ENCODE results near the gene PDCD2L. TPM values are rescaled to one million over a fixed set of nuclear protein-coding genes. Genes with fewer than 3 reads are reported as not detected.
A peak's percentile ranks its signal among the peaks of the same experiment; 100 is the strongest.

The PDCD2L gene
- total RNA-seq, 6 donors from 2014 or later, result 3.2 to 35.6 (median 9.5) TPM

DNA sequence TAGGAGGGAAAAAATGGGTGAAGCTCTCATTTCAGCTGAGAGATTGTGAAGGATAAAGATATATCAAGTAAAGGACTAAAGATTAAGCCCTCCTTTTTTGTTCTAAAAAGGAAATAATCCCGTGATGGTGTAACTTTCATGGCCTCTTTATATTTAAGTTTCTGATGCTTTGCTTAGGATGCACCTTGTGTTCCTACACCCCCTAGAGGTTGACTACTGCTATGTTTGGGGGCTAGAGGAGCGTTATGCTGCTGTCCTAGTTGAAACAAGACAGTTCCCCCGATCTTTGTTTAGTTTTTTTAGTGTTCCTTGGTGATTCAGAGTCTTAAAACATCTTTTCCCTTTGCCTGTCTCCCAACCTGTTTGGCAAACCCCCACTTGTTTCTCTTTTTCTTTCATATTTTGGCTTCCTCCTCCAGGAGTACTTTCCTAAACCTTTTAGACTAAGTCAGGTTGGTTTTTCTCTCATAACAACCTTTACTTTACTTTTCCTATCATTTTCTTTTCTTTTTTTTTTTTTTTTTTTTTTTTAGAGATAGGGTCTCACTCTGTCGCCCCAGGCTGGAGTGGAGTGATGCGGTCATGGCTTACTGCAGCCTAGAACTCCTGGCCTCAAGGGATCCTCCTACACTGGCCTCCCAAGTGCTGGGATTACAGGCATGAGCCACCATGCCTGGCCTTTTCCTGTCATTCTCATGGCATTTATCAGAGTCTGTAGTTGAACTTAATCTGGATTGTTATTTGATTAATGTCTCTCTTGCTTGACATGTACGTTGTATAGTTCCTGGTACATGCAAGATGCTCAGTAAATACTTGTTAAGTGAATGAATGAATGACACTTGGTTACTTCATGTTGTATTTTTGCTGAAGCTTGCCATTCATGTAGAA is 26.8 kb downstream of the PDCD2L start:
- H3K4me3 ChIP-seq, result peak overlapping the region in 1 of 4 donors; percentile 2
- H3K4me1 ChIP-seq, result peaks cover 20 to 37% (median 30%) of the 10 kb centered on the region in 4 donors
- 35 to 36% methylated on average over 6 of the region's 6 CpGs for WGBS, 2 donors
- H3K36me3 ChIP-seq, result peaks cover 8 to 32% (median 23%) of the 10 kb centered on the region in 4 donors
- H3K27me3 ChIP-seq, result no peaks in the 10 kb centered on the region
- DNase-seq (no peak), ATAC-seq (ENCODE audit: low FRiP score in 2 of 2) (no peak)
- H3K27ac ChIP-seq, result peak overlapping the region in 1 of 4 donors; percentile 46
- no peaks in the 10 kb centered on the region for H3K9me3 ChIP-seq
- TF ChIP-seq EP300 (IDR thresholded peaks at IDR 0.05) (no peak), POLR2A (IDR thresholded peaks at IDR 0.05) (no peak), POLR2AphosphoS5 (IDR thresholded peaks at IDR 0.05) (no peak)
- TF ChIP-seq, protein P1, sequence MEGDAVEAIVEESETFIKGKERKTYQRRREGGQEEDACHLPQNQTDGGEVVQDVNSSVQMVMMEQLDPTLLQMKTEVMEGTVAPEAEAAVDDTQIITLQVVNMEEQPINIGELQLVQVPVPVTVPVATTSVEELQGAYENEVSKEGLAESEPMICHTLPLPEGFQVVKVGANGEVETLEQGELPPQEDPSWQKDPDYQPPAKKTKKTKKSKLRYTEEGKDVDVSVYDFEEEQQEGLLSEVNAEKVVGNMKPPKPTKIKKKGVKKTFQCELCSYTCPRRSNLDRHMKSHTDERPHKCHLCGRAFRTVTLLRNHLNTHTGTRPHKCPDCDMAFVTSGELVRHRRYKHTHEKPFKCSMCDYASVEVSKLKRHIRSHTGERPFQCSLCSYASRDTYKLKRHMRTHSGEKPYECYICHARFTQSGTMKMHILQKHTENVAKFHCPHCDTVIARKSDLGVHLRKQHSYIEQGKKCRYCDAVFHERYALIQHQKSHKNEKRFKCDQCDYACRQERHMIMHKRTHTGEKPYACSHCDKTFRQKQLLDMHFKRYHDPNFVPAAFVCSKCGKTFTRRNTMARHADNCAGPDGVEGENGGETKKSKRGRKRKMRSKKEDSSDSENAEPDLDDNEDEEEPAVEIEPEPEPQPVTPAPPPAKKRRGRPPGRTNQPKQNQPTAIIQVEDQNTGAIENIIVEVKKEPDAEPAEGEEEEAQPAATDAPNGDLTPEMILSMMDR (IDR thresholded peaks at IDR 0.05), result peak in 5 of 6 experiments; percentile 37 to 51 (median 41)

DNA sequence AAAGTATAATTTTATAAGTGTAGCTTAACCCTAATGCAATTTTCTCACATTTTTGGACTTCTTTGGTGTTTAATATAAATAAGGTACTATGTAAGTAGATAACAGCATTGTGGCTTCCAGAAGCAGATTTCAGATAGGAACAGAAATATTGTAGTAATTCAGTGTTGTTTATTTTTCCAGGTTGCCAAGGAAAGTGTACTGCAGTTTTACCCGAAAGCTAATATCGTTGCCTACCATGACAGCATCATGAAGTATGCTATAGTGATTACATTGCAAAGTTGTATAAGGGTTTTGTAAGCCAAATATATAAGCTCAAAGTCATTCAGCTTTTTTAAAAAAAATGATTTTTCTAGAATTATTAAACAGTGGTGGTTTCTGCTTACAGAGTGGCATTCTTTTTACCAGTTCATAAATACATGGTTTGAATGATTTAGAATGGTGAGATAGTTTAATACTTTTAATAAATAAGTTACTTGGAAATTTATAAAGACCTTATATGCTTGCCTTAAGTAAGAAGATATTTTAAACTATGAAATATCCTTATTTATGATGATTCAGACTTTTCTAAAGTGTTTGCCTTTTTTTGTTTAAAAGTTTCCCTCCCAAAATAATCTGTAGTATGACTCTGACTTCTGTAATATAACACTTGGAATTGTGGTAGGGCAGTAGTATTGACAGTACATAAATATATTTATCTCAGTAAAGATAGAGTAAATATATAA is 27.6 kb downstream of the PDCD2L start:
- Histone ChIP-seq H3K9me3 (no peaks in the 10 kb centered on the region), H3K36me3 (peaks cover 11 to 41% (median 31%) of the 10 kb centered on the region in 4 donors), H3K27me3 (no peaks in the 10 kb centered on the region), H3K27ac (peak overlapping the region in 1 of 4 donors; percentile 45), H3K4me1 (peaks cover 20 to 37% (median 30%) of the 10 kb centered on the region in 4 donors), H3K4me3 (no peak overlapping the region)
- WGBS, 2 donors, result 69 to 85% methylated on average over 2 of the region's 2 CpGs
- TF ChIP-seq POLR2A (IDR thresholded peaks at IDR 0.05), result no peak
- TF ChIP-seq, protein P1 (IDR thresholded peaks at IDR 0.05), result no peak
- ATAC-seq (ENCODE audit: low FRiP score in 2 of 2) (no peak), DNase-seq (no peak)

DNA sequence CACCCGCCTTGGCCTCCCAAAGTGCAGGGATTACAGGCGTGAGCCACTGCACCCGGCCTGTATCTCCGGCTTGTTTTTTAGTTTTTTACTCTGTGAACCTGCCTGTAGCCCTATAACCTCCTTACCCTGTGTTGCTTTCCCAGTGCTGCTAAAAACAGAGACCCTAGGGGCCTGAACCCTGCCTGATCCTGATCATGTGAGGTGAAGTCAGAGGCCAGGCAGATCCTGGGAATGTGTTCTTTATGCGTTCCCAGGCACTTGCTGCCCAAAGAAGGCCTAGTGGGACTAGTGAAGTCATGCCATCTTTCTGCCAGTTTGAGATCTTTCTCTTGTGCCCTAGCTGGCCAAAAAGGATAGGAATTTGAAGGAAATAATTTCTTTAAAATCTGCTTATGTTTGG is 28.6 kb downstream of the PDCD2L start:
- no peaks in the 10 kb centered on the region for H3K27me3 ChIP-seq
- peak overlapping the region in 1 of 4 donors; percentile 45 for H3K27ac ChIP-seq
- H3K9me3 ChIP-seq, result no peaks in the 10 kb centered on the region
- H3K4me3 ChIP-seq, result no peak overlapping the region
- peaks cover 20 to 29% (median 25%) of the 10 kb centered on the region in 4 donors for H3K4me1 ChIP-seq
- 88 to 94% methylated on average over 5 of the region's 5 CpGs for whole genome bisulfite sequencing, 2 donors
- TF ChIP-seq EP300 (IDR thresholded peaks at IDR 0.05), result peak in 3 of 4 donors; percentile 12 to 75 (median 33)
- TF ChIP-seq, protein P1 (IDR thresholded peaks at IDR 0.05), result no peak
- TF ChIP-seq POLR2AphosphoS5 (IDR thresholded peaks at IDR 0.05), result peak in 1 of 2 donors; percentile 37
- TF ChIP-seq POLR2A (IDR thresholded peaks at IDR 0.05), result no peak
- ATAC-seq (ENCODE audit: low FRiP score in 2 of 2), result no peak
- H3K36me3 ChIP-seq, result peaks cover 11 to 50% (median 36%) of the 10 kb centered on the region in 4 donors
- DNase-seq, result no peak

DNA sequence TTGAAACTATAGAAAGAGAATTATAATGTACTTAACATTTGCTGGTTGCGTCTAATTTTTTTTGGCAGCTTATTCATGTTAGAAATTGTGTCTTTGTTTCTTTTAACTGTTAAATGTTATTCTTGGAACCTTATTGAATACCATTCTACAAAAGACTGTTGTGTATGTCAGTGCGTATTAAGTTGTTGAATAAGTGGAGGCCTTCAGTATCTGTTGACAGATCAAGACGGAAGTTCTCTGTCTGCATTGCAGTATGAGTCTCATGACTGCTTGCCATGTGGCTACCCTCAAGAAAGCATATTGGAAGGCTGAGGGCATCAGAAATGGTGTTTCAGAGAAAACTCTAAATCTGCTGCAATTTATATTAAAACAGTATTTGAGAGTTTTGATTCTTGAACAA is 32.5 kb downstream of the PDCD2L start:
- Histone ChIP-seq H3K36me3 (peaks cover 11 to 88% (median 59%) of the 10 kb centered on the region in 4 donors), H3K4me3 (no peak overlapping the region), H3K27ac (no peak overlapping the region), H3K4me1 (peaks cover 0 to 4% (median 0%) of the 10 kb centered on the region in 4 donors), H3K27me3 (no peaks in the 10 kb centered on the region), H3K9me3 (no peaks in the 10 kb centered on the region)
- ATAC-seq (ENCODE audit: low FRiP score in 2 of 2), result no peak
- TF ChIP-seq, protein P1 (IDR thresholded peaks at IDR 0.05), result no peak
- TF ChIP-seq EP300 (IDR thresholded peaks at IDR 0.05) (no peak), POLR2AphosphoS5 (IDR thresholded peaks at IDR 0.05) (no peak), POLR2A (IDR thresholded peaks at IDR 0.05) (no peak)
- 87 to 91% methylated on average over 3 of the region's 3 CpGs for WGBS, 2 donors
- DNase-seq, result no peak

All from upper lobe of left lung (tissue), 6 donors.